ENCODE measurements around the gene UBTD1.

UBTD1 gene

GRCh38 chr10:97454330-97455036 is 44.2 kb upstream of the UBTD1 start:
- Histone ChIP-seq H3K14ac (ENCODE audit: low read length) (no peak overlapping the region), H2BK120ac (ENCODE audit: insufficient read depth, low read length, poor library complexity) (no peak overlapping the region), H4K91ac (ENCODE audit: low read depth, low read length) (no peak overlapping the region), H3K9me3 (ENCODE audit: insufficient read depth, low read depth, low read length) (no peaks in the 10 kb centered on the region), H4K8ac (ENCODE audit: low read depth, low read length) (no peak overlapping the region), H2AK5ac (ENCODE audit: low read length) (no peak overlapping the region), H3K9ac (ENCODE audit: low read length) (no peak overlapping the region), H3K36me3 (ENCODE audit: control insufficient read depth in 1 of 2, insufficient read depth in 2 of 2, low read length in 2 of 2) (peaks cover 47 to 61% of the 10 kb centered on the region in 2 experiments), H2BK12ac (ENCODE audit: low read length) (no peak overlapping the region), H3K4me1 (ENCODE audit: control insufficient read depth in 1 of 2, insufficient read depth in 2 of 2, low read length in 2 of 2) (peaks cover 12 to 21% of the 10 kb centered on the region in 2 experiments), H3K23ac (ENCODE audit: low read length) (no peak overlapping the region), H3K4ac (ENCODE audit: low read depth, low read length) (no peak overlapping the region), H3K79me2 (ENCODE audit: control insufficient read depth, insufficient read depth, low read length, poor library complexity) (no peaks in the 10 kb centered on the region), H3K4me3 (ENCODE audit: low read depth, low read length) (no peak overlapping the region), H3K4me2 (ENCODE audit: low read length) (no peak overlapping the region), H3K27ac (ENCODE audit: low read depth, low read length) (no peak overlapping the region), H3K18ac (ENCODE audit: low read length) (no peak overlapping the region), H2AFZ (ENCODE audit: insufficient read depth, low read length, poor library complexity) (no peak overlapping the region), H3K79me1 (ENCODE audit: low read length) (no peaks in the 10 kb centered on the region), H4K12ac (ENCODE audit: low read depth, low read length) (no peak overlapping the region), H3K27me3 (ENCODE audit: insufficient read depth, low read length) (no peaks in the 10 kb centered on the region), H2BK5ac (ENCODE audit: low read depth, low read length, poor library complexity) (no peak overlapping the region)
- WGBS (ENCODE audit: extremely low coverage, insufficient coverage, insufficient read length): no CpG with 5 or more reads among the region's 3 CpGs
- no peak for DNase-seq

- no peak overlapping the region for H3K4me3 ChIP-seq (ENCODE audit: low read depth, low read length)
- no peak overlapping the region for H3K18ac ChIP-seq (ENCODE audit: low read length)
- WGBS (ENCODE audit: extremely low coverage, insufficient coverage, insufficient read length): no CpG with 5 or more reads among the region's 5 CpGs
- H3K14ac ChIP-seq (ENCODE audit: low read length): no peak overlapping the region
- H4K12ac ChIP-seq (ENCODE audit: low read depth, low read length): no peak overlapping the region
- H3K4me1 ChIP-seq (ENCODE audit: control insufficient read depth in 1 of 2, insufficient read depth in 2 of 2, low read length in 2 of 2): peaks cover 9 to 10% of the 10 kb centered on the region in 2 experiments
- H2AFZ ChIP-seq (ENCODE audit: insufficient read depth, low read length, poor library complexity): no peak overlapping the region
- peaks cover 60 to 74% of the 10 kb centered on the region in 2 experiments for H3K36me3 ChIP-seq (ENCODE audit: control insufficient read depth in 1 of 2, insufficient read depth in 2 of 2, low read length in 2 of 2)
- H3K4me2 ChIP-seq (ENCODE audit: low read length): no peak overlapping the region
- no peak overlapping the region for H4K8ac ChIP-seq (ENCODE audit: low read depth, low read length)
- H3K23ac ChIP-seq (ENCODE audit: low read length): no peak overlapping the region
- H4K91ac ChIP-seq (ENCODE audit: low read depth, low read length): no peak overlapping the region
- H2BK12ac ChIP-seq (ENCODE audit: low read length): no peak overlapping the region
- H2AK5ac ChIP-seq (ENCODE audit: low read length): no peak overlapping the region
- no peak overlapping the region for H3K27ac ChIP-seq (ENCODE audit: low read depth, low read length)
- no peaks in the 10 kb centered on the region for H3K9me3 ChIP-seq (ENCODE audit: insufficient read depth, low read depth, low read length)
- no peaks in the 10 kb centered on the region for H3K79me1 ChIP-seq (ENCODE audit: low read length)
- H3K9ac ChIP-seq (ENCODE audit: low read length): no peak overlapping the region
- no peak for DNase-seq
- H2BK5ac ChIP-seq (ENCODE audit: low read depth, low read length, poor library complexity): no peak overlapping the region
- H3K27me3 ChIP-seq (ENCODE audit: insufficient read depth, low read length): no peaks in the 10 kb centered on the region
- H2BK120ac ChIP-seq (ENCODE audit: insufficient read depth, low read length, poor library complexity): no peak overlapping the region
- H3K4ac ChIP-seq (ENCODE audit: low read depth, low read length): no peak overlapping the region
- H3K79me2 ChIP-seq (ENCODE audit: control insufficient read depth, insufficient read depth, low read length, poor library complexity): no peaks in the 10 kb centered on the region
These were observed 42.6 kb upstream of the UBTD1 start for GRCh38 chr10:97456034-97456685.

GRCh38 chr10:97456686-97457065 is 42.0 kb upstream of the UBTD1 start:
- no peak overlapping the region for H3K18ac ChIP-seq (ENCODE audit: low read length)
- no peak overlapping the region for H2AFZ ChIP-seq (ENCODE audit: insufficient read depth, low read length, poor library complexity)
- H4K12ac ChIP-seq (ENCODE audit: low read depth, low read length): no peak overlapping the region
- WGBS (ENCODE audit: extremely low coverage, insufficient coverage, insufficient read length): no CpG with 5 or more reads among the region's 3 CpGs
- H3K27ac ChIP-seq (ENCODE audit: low read depth, low read length): no peak overlapping the region
- H2BK12ac ChIP-seq (ENCODE audit: low read length): no peak overlapping the region
- no peak overlapping the region for H4K91ac ChIP-seq (ENCODE audit: low read depth, low read length)
- H3K27me3 ChIP-seq (ENCODE audit: insufficient read depth, low read length): no peaks in the 10 kb centered on the region
- no peak overlapping the region for H3K4me3 ChIP-seq (ENCODE audit: low read depth, low read length)
- no peaks in the 10 kb centered on the region for H3K79me1 ChIP-seq (ENCODE audit: low read length)
- no peak overlapping the region for H3K9ac ChIP-seq (ENCODE audit: low read length)
- H3K4ac ChIP-seq (ENCODE audit: low read depth, low read length): no peak overlapping the region
- H3K4me1 ChIP-seq (ENCODE audit: control insufficient read depth in 1 of 2, insufficient read depth in 2 of 2, low read length in 2 of 2): peaks cover 9% of the 10 kb centered on the region in 2 experiments
- peaks cover 64 to 75% of the 10 kb centered on the region in 2 experiments for H3K36me3 ChIP-seq (ENCODE audit: control insufficient read depth in 1 of 2, insufficient read depth in 2 of 2, low read length in 2 of 2)
- no peak overlapping the region for H4K8ac ChIP-seq (ENCODE audit: low read depth, low read length)
- H2AK5ac ChIP-seq (ENCODE audit: low read length): no peak overlapping the region
- H3K9me3 ChIP-seq (ENCODE audit: insufficient read depth, low read depth, low read length): no peaks in the 10 kb centered on the region
- no peak overlapping the region for H2BK5ac ChIP-seq (ENCODE audit: low read depth, low read length, poor library complexity)
- DNase-seq: no peak
- no peak overlapping the region for H3K4me2 ChIP-seq (ENCODE audit: low read length)
- no peak overlapping the region for H2BK120ac ChIP-seq (ENCODE audit: insufficient read depth, low read length, poor library complexity)
- H3K23ac ChIP-seq (ENCODE audit: low read length): no peak overlapping the region
- no peak overlapping the region for H3K14ac ChIP-seq (ENCODE audit: low read length)
- no peaks in the 10 kb centered on the region for H3K79me2 ChIP-seq (ENCODE audit: control insufficient read depth, insufficient read depth, low read length, poor library complexity)

- Histone ChIP-seq H3K4me1 (ENCODE audit: control insufficient read depth in 1 of 2, insufficient read depth in 2 of 2, low read length in 2 of 2) (peaks cover 2 to 3% of the 10 kb centered on the region in 2 experiments), H3K9me3 (ENCODE audit: insufficient read depth, low read depth, low read length) (no peaks in the 10 kb centered on the region), H3K23ac (ENCODE audit: low read length) (no peak overlapping the region), H3K79me1 (ENCODE audit: low read length) (no peaks in the 10 kb centered on the region), H2AFZ (ENCODE audit: insufficient read depth, low read length, poor library complexity) (no peak overlapping the region), H3K9ac (ENCODE audit: low read length) (no peak overlapping the region), H4K12ac (ENCODE audit: low read depth, low read length) (no peak overlapping the region), H2BK5ac (ENCODE audit: low read depth, low read length, poor library complexity) (no peak overlapping the region), H4K8ac (ENCODE audit: low read depth, low read length) (no peak overlapping the region), H3K4me3 (ENCODE audit: low read depth, low read length) (no peak overlapping the region), H3K4me2 (ENCODE audit: low read length) (no peak overlapping the region), H3K18ac (ENCODE audit: low read length) (no peak overlapping the region), H3K27me3 (ENCODE audit: insufficient read depth, low read length) (no peaks in the 10 kb centered on the region), H2AK5ac (ENCODE audit: low read length) (no peak overlapping the region), H3K4ac (ENCODE audit: low read depth, low read length) (no peak overlapping the region), H2BK120ac (ENCODE audit: insufficient read depth, low read length, poor library complexity) (no peak overlapping the region), H3K27ac (ENCODE audit: low read depth, low read length) (no peak overlapping the region), H3K36me3 (ENCODE audit: control insufficient read depth in 1 of 2, insufficient read depth in 2 of 2, low read length in 2 of 2) (peaks cover 60 to 73% of the 10 kb centered on the region in 2 experiments), H4K91ac (ENCODE audit: low read depth, low read length) (no peak overlapping the region), H3K79me2 (ENCODE audit: control insufficient read depth, insufficient read depth, low read length, poor library complexity) (no peaks in the 10 kb centered on the region), H3K14ac (ENCODE audit: low read length) (no peak overlapping the region), H2BK12ac (ENCODE audit: low read length) (no peak overlapping the region)
- no CpG with 5 or more reads among the region's 7 CpGs for WGBS (ENCODE audit: extremely low coverage, insufficient coverage, insufficient read length)
- no peak for DNase-seq
These were observed 39.6 kb upstream of the UBTD1 start for GRCh38 chr10:97459111-97459510.
